Ovary (tissue), 3 donors: ENCODE results near the gene TMEM178A.
"Not testable (repeated sequence)": the region's sequence is repeated elsewhere in the genome, so short reads cannot be mapped to it uniquely, and the experiment has no call there.

Source experiments
- CTCF ChIP-seq, 3 donors: fragments of 450-650 bp in 2 of 3; fragments of 200-600 bp in 1 of 3; IDR thresholded peaks; one replicate each; pipeline versions ENCODE4 v1.5.1 to v1.8.0; 2016 to 2022; ENCODE audit warnings: antibody characterized with exemption in 3 of 3, mild to moderate bottlenecking in 1 of 3
- POLR2A ChIP-seq: fragments of 450-650 bp; IDR thresholded peaks from one replicate; pipeline ENCODE4 v1.6.1; 2017; ENCODE audit warnings: antibody characterized with exemption, mild to moderate bottlenecking, moderate library complexity
- donor health status: DM: no; HTN: no; CAD: no.

- not testable (repeated sequence) for TF ChIP-seq CTCF (IDR thresholded peaks at IDR 0.05); POLR2A
These were observed 37.4 kb upstream of the TMEM178A start for GRCh38 chr2:39628346-39628745.
